ENCODE results near the gene PIP5K1B. TPM values are rescaled to one million over a fixed set of nuclear protein-coding genes. Genes with fewer than 3 reads are reported as not detected.

PIP5K1B gene
- total RNA-seq, 2 experiments from 2014 or later: 0.13 to 0.16 TPM

- Mint-ChIP-seq H3K4me3 (no peak overlapping the region), H3K4me1 (ENCODE audit: low read depth) (no peaks in the 10 kb centered on the region), H3K36me3 (ENCODE audit: low read depth) (no peaks in the 10 kb centered on the region), H3K27me3 (ENCODE audit: low read depth) (peaks cover 5% of the 10 kb centered on the region), H3K9me3 (ENCODE audit: insufficient read depth) (no peaks in the 10 kb centered on the region), H3K27ac (no peak overlapping the region)
- ChIA-PET POLR2A (interaction anchor here (0.6 kb wide), 1 partner anchor 1303 kb away, joined by 3 read pairs; no protein-coding TSS in a partner anchor), CTCF (interaction anchor here (1.1 kb wide), 1 partner anchor 162 kb away, joined by 3 read pairs; no protein-coding TSS in a partner anchor)
- no peak for DNase-seq
- ATAC-seq: no peak
Observed at GRCh38 chr9:68804911-68805889, 100.2 kb downstream of the PIP5K1B start.

GRCh38 chr9:68805890-68806517 is 101.0 kb downstream of the PIP5K1B start:
- ChIA-PET POLR2A (interaction anchor here (0.6 kb wide), 1 partner anchor 1302 kb away, joined by 3 read pairs; no protein-coding TSS in a partner anchor), CTCF (no interaction called here)
- H3K27me3 Mint-ChIP-seq (ENCODE audit: low read depth): peaks cover 5% of the 10 kb centered on the region
- H3K9me3 Mint-ChIP-seq (ENCODE audit: insufficient read depth): no peaks in the 10 kb centered on the region
- no peaks in the 10 kb centered on the region for H3K36me3 Mint-ChIP-seq (ENCODE audit: low read depth)
- no peak overlapping the region for H3K4me3 Mint-ChIP-seq
- H3K4me1 Mint-ChIP-seq (ENCODE audit: low read depth): no peaks in the 10 kb centered on the region
- DNase-seq: no peak
- H3K27ac Mint-ChIP-seq: no peak overlapping the region
- ATAC-seq: no peak

- Mint-ChIP-seq H3K9me3 (ENCODE audit: insufficient read depth) (no peaks in the 10 kb centered on the region), H3K4me3 (no peak overlapping the region), H3K27me3 (ENCODE audit: low read depth) (peaks cover 9% of the 10 kb centered on the region), H3K27ac (no peak overlapping the region), H3K4me1 (ENCODE audit: low read depth) (no peaks in the 10 kb centered on the region), H3K36me3 (ENCODE audit: low read depth) (no peaks in the 10 kb centered on the region)
- no peak for ATAC-seq
- no peak for DNase-seq
- CTCF ChIA-PET: interaction anchor here (1.3 kb wide), 1 partner anchor 29 kb away, joined by 3 read pairs; a partner anchor contains a TSS
- POLR2A ChIA-PET: no interaction called here
Observed at GRCh38 chr9:68808338-68808890, 103.4 kb downstream of the PIP5K1B start.

- ChIA-PET CTCF (no interaction called here), POLR2A (no interaction called here)
- H3K9me3 Mint-ChIP-seq (ENCODE audit: insufficient read depth): no peaks in the 10 kb centered on the region
- H3K27ac Mint-ChIP-seq: no peak overlapping the region
- no peaks in the 10 kb centered on the region for H3K4me1 Mint-ChIP-seq (ENCODE audit: low read depth)
- DNase-seq (no peak), ATAC-seq (no peak)
- peaks cover 11% of the 10 kb centered on the region for H3K27me3 Mint-ChIP-seq (ENCODE audit: low read depth)
- no peak overlapping the region for H3K4me3 Mint-ChIP-seq
- H3K36me3 Mint-ChIP-seq (ENCODE audit: low read depth): no peaks in the 10 kb centered on the region
Observed at GRCh38 chr9:68817079-68817875, 112.2 kb downstream of the PIP5K1B start.

- Mint-ChIP-seq H3K9me3 (ENCODE audit: insufficient read depth) (no peaks in the 10 kb centered on the region), H3K36me3 (ENCODE audit: low read depth) (no peaks in the 10 kb centered on the region), H3K27me3 (ENCODE audit: low read depth) (peaks cover 6% of the 10 kb centered on the region), H3K4me3 (no peak overlapping the region), H3K4me1 (ENCODE audit: low read depth) (no peaks in the 10 kb centered on the region), H3K27ac (no peak overlapping the region)
- POLR2A ChIA-PET: no interaction called here
- ATAC-seq (no peak), DNase-seq (no peak)
- CTCF ChIA-PET: no interaction called here
Observed at GRCh38 chr9:68819065-68819464, 114.0 kb downstream of the PIP5K1B start.

GRCh38 chr9:68821911-68822310 is 116.9 kb downstream of the PIP5K1B start:
- Mint-ChIP-seq H3K36me3 (ENCODE audit: low read depth) (no peaks in the 10 kb centered on the region), H3K27me3 (ENCODE audit: low read depth) (peaks cover 12% of the 10 kb centered on the region), H3K27ac (no peak overlapping the region), H3K4me1 (ENCODE audit: low read depth) (no peaks in the 10 kb centered on the region), H3K4me3 (no peak overlapping the region), H3K9me3 (ENCODE audit: insufficient read depth) (no peaks in the 10 kb centered on the region)
- ATAC-seq (no peak), DNase-seq (no peak)
- ChIA-PET CTCF (no interaction called here), POLR2A (no interaction called here)

GRCh38 chr9:68822596-68823165 is 117.6 kb downstream of the PIP5K1B start:
- no peak for DNase-seq
- Mint-ChIP-seq H3K4me3 (no peak overlapping the region), H3K27ac (no peak overlapping the region), H3K36me3 (ENCODE audit: low read depth) (no peaks in the 10 kb centered on the region), H3K27me3 (ENCODE audit: low read depth) (peaks cover 12% of the 10 kb centered on the region), H3K4me1 (ENCODE audit: low read depth) (no peaks in the 10 kb centered on the region), H3K9me3 (ENCODE audit: insufficient read depth) (no peaks in the 10 kb centered on the region)
- POLR2A ChIA-PET: no interaction called here
- ATAC-seq: no peak
- CTCF ChIA-PET: no interaction called here

GRCh38 chr9:68825762-68826472 is 120.9 kb downstream of the PIP5K1B start:
- H3K27me3 Mint-ChIP-seq (ENCODE audit: low read depth): peaks cover 6% of the 10 kb centered on the region
- ChIA-PET POLR2A (no interaction called here), CTCF (no interaction called here)
- no peaks in the 10 kb centered on the region for H3K36me3 Mint-ChIP-seq (ENCODE audit: low read depth)
- ATAC-seq: no peak
- H3K4me3 Mint-ChIP-seq: no peak overlapping the region
- no peaks in the 10 kb centered on the region for H3K4me1 Mint-ChIP-seq (ENCODE audit: low read depth)
- no peak overlapping the region for H3K27ac Mint-ChIP-seq
- no peaks in the 10 kb centered on the region for H3K9me3 Mint-ChIP-seq (ENCODE audit: insufficient read depth)
- DNase-seq: no peak

GRCh38 chr9:68827837-68828744 is 123.1 kb downstream of the PIP5K1B start:
- H3K27me3 Mint-ChIP-seq (ENCODE audit: low read depth): peaks cover 6% of the 10 kb centered on the region
- POLR2A ChIA-PET: no interaction called here
- no peaks in the 10 kb centered on the region for H3K36me3 Mint-ChIP-seq (ENCODE audit: low read depth)
- DNase-seq: no peak
- H3K27ac Mint-ChIP-seq: no peak overlapping the region
- no peaks in the 10 kb centered on the region for H3K4me1 Mint-ChIP-seq (ENCODE audit: low read depth)
- no peak for ATAC-seq
- H3K9me3 Mint-ChIP-seq (ENCODE audit: insufficient read depth): no peaks in the 10 kb centered on the region
- no peak overlapping the region for H3K4me3 Mint-ChIP-seq
- CTCF ChIA-PET: no interaction called here

- Mint-ChIP-seq H3K9me3 (ENCODE audit: insufficient read depth) (no peaks in the 10 kb centered on the region), H3K27me3 (ENCODE audit: low read depth) (peaks cover 8% of the 10 kb centered on the region), H3K27ac (no peak overlapping the region), H3K4me3 (no peak overlapping the region), H3K4me1 (ENCODE audit: low read depth) (no peaks in the 10 kb centered on the region), H3K36me3 (ENCODE audit: low read depth) (no peaks in the 10 kb centered on the region)
- DNase-seq (no peak), ATAC-seq (no peak)
- ChIA-PET CTCF (no interaction called here), POLR2A (no interaction called here)
Observed at GRCh38 chr9:68832101-68832500, 127.1 kb downstream of the PIP5K1B start.

All from activated CD8-positive, alpha-beta T cell treated with anti-CD3 and anti-CD28 coated beads, Interleukin-2, amount 10 ng/mL, durations not matched to agents 7 days and 5 days (primary cell).